Occipital lobe (tissue), 2 donors: ENCODE measurements around the gene SFN. TPM values are rescaled to one million over a fixed set of nuclear protein-coding genes. Genes with fewer than 3 reads are reported as not detected.
"Not testable (repeated sequence)": the region's sequence is repeated elsewhere in the genome, so short reads cannot be mapped to it uniquely, and the experiment has no call there.

Experiments used
- DNase-seq: peaks from one replicate; lab custom pipeline; 2025; lab: John Stamatoyannopoulos, UW
- total RNA-seq: library from RNA; depleted of rRNA; stranded (reverse); fragments of >200 nt; gene quantifications from one replicate; pipeline ENCODE4 v1.2.3, GENCODE V29; 2014

Gene SFN
- total RNA-seq, 1 donor from 2014 or later, result not detected

DNA sequence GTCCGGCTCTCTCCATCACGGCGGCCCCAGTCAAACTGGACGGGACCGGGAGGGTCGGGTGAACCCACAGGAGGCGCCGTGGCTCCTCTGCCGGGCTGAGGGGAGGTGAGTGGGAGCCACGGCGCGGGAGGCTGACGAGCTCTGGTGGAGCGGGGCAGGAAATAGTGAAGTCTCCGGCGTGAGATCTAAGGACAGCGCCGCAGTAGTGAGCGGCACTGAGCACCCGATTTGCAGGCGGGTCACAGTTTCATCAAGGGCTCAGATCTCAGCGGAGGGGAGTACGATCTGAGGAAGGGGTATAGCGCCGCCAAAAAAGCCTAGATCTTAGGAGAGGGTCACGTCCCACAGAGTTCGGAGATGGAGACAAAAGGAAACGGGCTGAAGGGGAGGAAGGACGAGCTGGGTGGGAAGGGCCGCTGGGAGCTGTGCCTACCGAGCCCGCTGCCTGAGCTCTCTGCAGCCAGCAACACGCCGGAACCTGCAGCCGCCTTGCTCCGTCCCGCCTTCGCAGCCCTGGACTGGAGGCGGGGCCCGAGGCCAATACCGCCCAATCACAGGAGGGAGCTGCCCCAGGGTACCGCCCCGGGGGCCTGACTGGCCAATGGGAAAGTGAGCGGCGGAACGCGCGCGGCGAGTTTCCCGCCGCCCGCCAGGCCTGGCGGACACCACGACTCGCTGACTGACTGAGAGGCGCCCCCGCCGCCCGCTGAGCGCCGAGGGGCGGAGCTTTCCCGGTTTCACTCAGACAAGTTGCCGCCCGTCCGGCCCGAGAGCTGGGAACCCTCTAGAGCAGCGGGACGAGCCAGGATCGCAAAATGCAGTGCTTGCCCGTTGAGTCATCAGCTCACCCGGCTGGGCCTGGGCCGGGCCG is 1.9 kb downstream of the SFN start:
- peak; percentile 98 for DNase-seq

- not testable (repeated sequence) for DNase-seq
Measured at GRCh38 chr1:26873097-26873496, 10.1 kb downstream of the SFN start.

DNA sequence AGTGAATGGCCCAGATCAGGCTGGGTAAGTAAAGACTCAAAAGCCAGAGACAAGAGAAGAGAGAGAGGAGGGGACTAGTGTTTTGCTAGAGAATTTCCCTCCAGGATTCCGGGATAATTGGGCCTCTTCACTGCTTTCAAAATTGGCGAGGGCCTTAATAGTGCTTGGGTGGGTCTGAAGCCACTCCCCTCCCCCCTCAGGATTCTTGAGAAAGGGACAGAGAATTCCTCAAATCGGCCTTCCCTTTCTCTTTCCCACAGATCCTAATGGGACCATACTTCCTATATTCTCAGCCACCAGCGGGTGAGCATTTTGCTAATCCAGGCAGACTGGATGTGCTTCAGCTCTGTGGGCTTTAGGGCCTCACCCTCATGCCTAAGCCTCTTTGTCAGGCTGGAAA is 11.9 kb downstream of the SFN start:
- DNase-seq, result no peak

DNA sequence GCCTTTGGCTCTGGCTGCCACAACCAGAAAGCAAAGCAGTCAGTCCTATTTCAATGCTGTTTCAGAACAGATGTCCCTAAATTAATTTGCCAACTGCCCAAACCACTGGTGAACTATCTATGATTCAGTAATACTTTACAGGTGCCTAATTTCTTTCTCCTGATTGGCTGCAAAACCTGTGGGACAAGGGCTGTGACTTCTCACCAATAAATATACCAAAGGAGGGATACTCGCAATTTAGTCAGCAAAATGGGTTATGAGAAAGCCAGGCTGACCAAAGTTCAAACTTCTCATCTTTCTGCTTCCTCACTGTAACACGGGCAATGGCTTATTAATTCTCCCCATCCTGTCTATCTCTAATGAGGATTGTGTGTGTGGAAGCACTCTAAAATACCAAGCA is 14.4 kb downstream of the SFN start:
- no peak for DNase-seq

DNA sequence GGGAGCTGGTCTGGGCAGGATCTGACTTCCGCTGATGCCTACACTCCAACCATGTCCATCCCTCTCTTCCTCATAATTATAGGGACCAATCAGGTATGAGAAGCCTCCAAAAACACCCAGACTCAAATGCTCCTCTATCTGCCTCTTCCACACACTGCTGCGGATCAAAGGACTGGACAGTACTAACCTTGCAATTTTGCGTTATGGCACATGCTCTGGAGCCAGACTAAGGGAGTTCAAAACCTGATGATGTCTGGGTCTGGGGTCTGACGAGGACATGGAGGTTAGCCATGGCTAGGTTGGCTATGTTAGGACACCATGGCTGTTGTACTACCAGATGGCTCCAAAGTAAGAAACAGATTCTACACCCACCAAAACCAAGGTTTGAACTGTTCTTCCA is 16.8 kb downstream of the SFN start:
- no peak for DNase-seq

DNA sequence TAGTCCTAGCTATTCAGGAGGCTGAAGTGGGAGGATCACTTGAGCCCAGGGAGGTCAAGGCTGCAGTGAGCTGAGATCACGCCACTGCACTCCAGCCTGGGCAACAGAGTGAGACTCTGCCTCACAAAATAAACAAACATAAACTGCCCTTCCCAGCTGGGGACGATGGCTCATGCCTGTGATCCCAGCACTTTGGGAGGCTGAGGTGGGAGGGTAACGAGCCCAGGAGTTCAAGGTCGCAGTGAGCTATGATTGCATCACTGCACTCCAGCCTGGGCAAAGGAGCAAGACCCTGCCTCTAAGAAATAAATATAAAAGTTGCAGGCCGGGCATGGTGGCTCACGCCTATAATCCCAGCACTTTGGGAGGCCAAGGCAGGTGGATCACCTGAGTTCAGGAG is 18.7 kb downstream of the SFN start:
- not testable (repeated sequence) for DNase-seq

DNA sequence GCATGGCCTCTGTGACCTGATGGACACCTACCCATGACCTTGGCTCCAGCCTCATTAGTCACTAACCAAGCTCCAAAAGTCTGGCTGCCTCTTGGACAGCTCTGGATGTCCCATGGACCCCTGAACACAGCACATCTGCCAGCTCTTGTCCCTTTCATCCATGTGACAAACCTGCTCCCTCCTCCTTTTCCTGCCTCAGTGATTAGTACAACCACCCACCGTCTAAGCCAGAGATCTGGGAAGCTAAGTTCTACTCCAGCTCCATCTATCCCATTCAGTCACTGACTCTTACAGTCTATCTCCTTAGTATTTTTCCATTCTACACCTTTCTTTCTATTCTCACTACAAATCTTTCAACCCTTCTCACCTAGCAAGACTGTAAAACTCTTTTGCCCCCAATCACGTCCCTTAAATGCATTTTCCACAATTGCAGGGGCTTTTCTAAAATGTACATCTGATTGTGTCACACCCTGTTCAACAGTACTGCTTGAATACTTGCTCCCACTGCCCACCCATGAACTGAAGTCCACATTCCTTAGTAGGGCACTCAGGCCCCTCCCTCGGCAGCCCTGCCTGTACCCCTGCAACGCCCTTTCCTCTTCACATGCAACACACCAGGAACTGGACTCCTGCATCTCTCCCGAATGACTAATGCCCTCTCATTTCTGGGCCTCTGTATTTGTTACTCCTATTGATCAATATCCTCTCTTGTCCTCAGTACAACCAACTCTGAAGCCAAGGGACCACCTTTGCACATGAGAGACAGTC is 19.9 kb downstream of the SFN start:
- DNase-seq, result no peak

GRCh38 chr1:26887125-26887524 is 24.2 kb downstream of the SFN start:
- no peak for DNase-seq

DNA sequence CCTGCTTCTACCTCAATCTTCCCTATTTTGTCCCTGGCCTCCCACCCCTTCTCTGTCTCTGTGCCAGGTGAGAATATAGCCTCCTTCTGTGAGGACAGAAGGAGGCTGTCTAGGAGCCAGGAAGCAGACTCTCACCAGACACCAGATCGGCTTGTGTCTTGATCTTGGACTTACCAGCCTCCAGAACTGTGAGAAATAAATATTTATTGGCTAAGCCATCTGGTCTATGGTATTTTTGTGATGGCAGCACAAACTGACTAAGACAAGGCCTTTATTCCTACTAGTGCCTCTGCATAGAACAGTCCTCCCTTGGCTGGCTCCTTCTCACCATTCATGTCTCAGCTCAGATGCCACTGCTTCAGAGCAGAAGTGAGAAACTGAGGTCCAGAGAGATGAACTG is 25.3 kb downstream of the SFN start:
- DNase-seq, result no peak

DNA sequence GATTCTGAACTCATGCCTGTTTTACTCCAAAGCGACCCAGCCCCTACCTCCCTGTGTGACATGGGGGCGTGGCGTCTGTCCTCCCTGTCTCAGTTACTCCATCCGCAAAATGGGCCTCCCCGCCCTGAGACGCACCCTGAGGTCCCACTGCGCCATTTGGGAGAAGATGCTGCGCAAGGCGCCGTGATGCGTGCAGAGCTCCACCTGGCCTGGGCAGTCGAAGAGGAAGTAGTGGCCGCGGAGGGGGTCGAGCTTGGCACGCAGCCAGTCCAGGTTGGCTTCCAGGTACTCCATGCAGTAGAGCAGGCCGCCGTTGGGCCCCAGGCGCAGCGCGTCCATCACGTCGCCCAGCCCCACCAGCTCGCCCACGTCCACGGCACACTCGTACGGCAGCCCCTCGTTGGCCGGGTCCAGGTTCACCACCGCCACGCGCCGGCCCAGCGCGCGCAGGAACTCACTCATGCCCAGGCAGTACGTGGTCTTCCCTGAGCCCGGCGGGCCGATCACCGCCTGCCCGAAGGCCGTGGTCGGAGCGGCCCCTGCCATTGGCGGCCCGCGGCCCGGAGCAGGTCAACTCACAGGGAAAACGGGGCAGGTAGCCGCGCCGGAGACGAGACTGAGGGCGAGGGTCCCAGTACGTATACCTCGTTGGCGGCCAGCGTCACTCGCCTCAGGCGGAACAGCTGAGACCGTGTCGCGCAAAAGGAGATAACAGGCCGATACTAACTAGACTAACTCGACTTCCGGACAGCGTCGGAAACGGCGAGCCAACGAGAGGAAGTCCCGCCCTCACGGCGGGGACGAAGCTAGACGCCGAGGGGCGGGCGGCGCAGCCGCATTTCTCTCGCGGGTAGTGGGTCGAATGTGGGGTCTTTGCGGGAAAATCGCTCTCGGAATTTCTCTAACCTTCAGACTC is 26.9 kb downstream of the SFN start, which contains the start of gene GPN2:
Gene GPN2, minus strand, starts transcription at position 733 of the 916 bp plus-strand sequence. Its CDS starts 187 bp downstream, at position 546.
- DNase-seq, result peak; percentile 73

DNA sequence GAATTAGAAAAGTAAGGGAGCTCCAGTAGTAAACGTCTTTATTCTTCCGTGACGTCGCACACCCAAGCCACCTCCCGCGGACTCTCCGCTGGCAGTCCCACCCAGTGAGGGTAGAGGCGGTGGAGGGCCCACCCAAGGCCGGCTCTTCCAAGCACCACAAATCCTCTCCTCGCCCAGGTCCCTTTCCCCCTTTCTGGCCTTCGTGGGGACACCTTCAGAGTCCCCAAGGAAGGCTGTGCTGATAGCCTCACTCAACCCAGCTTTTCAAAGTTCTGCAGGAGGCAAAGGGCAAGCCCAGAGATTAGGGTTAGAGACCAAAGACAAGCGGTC is 27.5 kb downstream of the SFN start:
- no peak for DNase-seq

DNA sequence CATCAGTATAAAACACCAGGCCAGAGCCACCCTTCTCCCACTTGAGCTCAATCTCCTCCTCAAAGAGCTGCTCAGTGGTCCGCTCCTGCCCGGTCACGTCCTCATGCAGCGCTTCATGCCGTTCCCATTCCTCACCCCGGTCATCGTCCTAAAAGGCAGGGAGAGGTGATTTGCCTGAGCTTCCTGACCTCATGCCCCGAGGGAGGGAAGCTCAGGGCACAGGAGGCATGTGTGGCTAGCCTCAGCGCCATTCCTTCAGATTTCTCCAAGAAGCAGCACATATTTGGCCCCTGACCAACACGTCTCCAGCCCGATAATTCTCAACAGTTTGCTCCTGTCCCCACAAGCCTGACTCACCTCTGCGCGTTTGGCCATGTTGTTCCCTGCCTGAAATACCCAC is 31.3 kb downstream of the SFN start:
- DNase-seq, result no peak

GRCh38 chr1:26897351-26897750 is 34.4 kb downstream of the SFN start:
- DNase-seq, result no peak

GRCh38 chr1:26900001-26900814 is 37.3 kb downstream of the SFN start, which contains the start of gene GPATCH3:
GPATCH3 (minus strand) TSS chr1:26900467; CDS start chr1:26900442, 25 bp downstream.
- peak; percentile 72 for DNase-seq

DNA sequence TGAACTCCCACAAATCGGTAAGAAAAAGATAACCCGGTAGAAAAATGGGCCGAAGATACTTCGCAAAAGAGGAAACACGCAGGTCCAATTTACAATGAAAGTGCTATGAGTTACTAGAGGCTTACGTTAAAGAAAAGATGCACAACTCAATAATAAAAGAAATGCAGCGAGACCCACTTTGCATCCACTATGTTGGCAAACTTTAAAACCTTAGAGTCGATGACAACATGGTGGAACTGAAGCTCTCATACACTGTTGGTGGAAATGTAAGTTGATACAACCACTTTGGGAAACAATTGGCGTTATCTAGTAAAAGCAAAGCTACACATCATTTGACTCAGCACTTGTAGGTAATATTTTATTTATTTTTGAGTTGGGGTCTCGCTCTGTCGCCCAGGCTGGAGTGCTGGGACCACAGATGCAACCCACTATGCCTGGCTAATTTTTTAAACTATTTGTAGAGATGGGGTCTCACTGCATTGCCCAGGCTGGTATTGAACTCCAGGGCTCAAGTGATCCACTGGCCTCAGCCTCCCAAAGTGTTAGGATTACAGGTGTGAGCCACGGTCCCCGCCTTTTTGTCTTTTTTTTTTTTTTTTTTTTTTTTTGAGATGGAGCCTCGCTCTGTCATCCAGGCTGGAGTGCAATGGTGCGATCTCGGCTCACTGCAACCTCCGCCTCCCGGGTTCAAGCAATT is 38.0 kb downstream of the SFN start:
- no peak for DNase-seq

- DNase-seq, result no peak
Measured at GRCh38 chr1:26907071-26907917, 44.3 kb downstream of the SFN start.

- DNase-seq, result no peak
Measured at GRCh38 chr1:26909951-26910342, 47.0 kb downstream of the SFN start.

- DNase-seq, result no peak
Measured at GRCh38 chr1:26910343-26911160, 47.6 kb downstream of the SFN start.
